Breast epithelium (tissue), 4 donors: ENCODE results near the gene MTRF1L. TPM values are rescaled to one million over a fixed set of nuclear protein-coding genes. Genes with fewer than 3 reads are reported as not detected.

Experiments used
- DNase-seq, 2 donors: peaks; one replicate each; pipeline ENCODE4 v3.0.0-alpha.2; 2019; ENCODE audit warnings: low spot score in 2 of 2
- H3K27ac ChIP-seq, 2 donors: fragments of 200-600 bp; sonication (generic) in 1 of 2; one replicate each; pipeline ENCODE4 v1.5.1; 2016 to 2019; ENCODE audit warnings: mild to moderate bottlenecking in 1 of 2
- H3K27me3 ChIP-seq, 2 donors: fragments of 200-600 bp; sonication (generic) in 1 of 2; one replicate each; pipeline versions ENCODE4 v1.5.1 to v1.6.0; 2017 to 2019; ENCODE audit warnings: control low read depth in 1 of 2, mild to moderate bottlenecking in 1 of 2
- H3K36me3 ChIP-seq: fragments of 200-600 bp; one replicate; pipeline ENCODE4 v1.5.1; 2019
- H3K4me1 ChIP-seq, 2 donors: fragments of 200-600 bp; sonication (generic); one replicate each; pipeline ENCODE4 v1.5.1; 2016 to 2019; ENCODE audit warnings: control low read depth in 1 of 2
- H3K4me3 ChIP-seq, 3 donors: fragments of 200-600 bp; sonication (generic); 1 replicate in 2 of 3; 2 replicates in 1 of 3; pipeline ENCODE4 v1.5.1; 2016 to 2019; ENCODE audit warnings: mild to moderate bottlenecking in 3 of 3, moderate library complexity in 2 of 3
- H3K9me3 ChIP-seq, 2 donors: fragments of 200-600 bp; sonication (generic) in 1 of 2; one replicate each; pipeline ENCODE4 v1.5.1; 2016 to 2019; ENCODE audit warnings: control low read depth in 1 of 2
- POLR2A ChIP-seq: fragments of 450-650 bp; IDR thresholded peaks from one replicate; pipeline ENCODE4 v1.6.1; 2016; ENCODE audit warnings: antibody characterized with exemption, mild to moderate bottlenecking, moderate library complexity
- POLR2AphosphoS5 ChIP-seq, 3 donors: sonication (generic); formaldehyde crosslinking; IDR thresholded peaks; one replicate each; pipeline ENCODE4 v1.6.1; 2017; ENCODE audit warnings: antibody characterized with exemption in 3 of 3
- intact Hi-C: fragments of 100-400 bp; cut with DNase I; formaldehyde crosslinking; loops from one replicate; pipeline ENCODE4 v1.15.1; 2023; ENCODE audit warnings: low total_unique reads
- total RNA-seq, 3 donors: library from RNA; depleted of rRNA; stranded (reverse); fragments of >200 nt; gene quantifications; one replicate each; pipeline ENCODE4 v1.1.0, GENCODE V29; 2016
- TF ChIP-seq, protein P1 (sequence below), 3 donors: fragments of 450-650 bp; IDR thresholded peaks; one replicate each; pipeline ENCODE4 v1.5.1; 2016 to 2017; ENCODE audit warnings: antibody characterized with exemption in 3 of 3, mild to moderate bottlenecking in 3 of 3, moderate library complexity in 3 of 3

The MTRF1L gene
- total RNA-seq, 3 donors from 2014 or later = 13.1 to 19.8 (median 14.6) TPM

DNA sequence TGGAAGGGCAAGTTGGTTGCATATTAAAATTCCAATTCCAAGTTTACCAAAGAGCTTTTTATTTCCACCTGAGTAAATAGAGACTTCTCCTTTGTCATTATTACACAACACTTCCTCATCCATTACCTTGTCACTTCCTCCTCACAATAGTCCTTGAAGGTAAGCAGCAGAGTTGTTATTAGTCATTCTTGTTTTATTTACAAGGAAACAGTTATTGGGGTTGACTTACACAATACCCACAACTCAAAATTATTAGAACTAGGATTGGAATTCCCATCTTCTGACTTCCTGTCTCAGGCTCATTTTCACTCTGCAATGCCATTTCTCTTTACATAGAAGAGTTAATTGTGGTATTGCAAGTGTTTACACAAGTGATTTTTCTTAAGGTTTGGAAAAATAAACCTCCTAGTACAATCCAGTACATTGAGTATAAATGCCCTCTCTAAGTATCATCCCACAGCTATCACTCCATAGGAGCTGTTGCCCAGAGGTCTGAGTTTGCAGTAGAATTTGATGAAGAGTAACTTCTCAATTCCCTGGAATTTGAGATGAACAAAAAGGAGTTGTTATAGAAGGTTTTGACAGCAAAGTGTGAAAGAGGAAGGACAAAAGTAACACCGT lies 28.9 kb upstream of the MTRF1L start:
- DNase-seq = no peak
- intact Hi-C loops = no loop called here
- H3K27me3 ChIP-seq = no peaks in the 10 kb centered on the region
- no peak overlapping the region for H3K4me3 ChIP-seq
- H3K4me1 ChIP-seq = no peaks in the 10 kb centered on the region
- H3K9me3 ChIP-seq = no peaks in the 10 kb centered on the region
- no peaks in the 10 kb centered on the region for H3K36me3 ChIP-seq
- TF ChIP-seq POLR2AphosphoS5 (IDR thresholded peaks at IDR 0.05) = no peak
- TF ChIP-seq, protein P1, sequence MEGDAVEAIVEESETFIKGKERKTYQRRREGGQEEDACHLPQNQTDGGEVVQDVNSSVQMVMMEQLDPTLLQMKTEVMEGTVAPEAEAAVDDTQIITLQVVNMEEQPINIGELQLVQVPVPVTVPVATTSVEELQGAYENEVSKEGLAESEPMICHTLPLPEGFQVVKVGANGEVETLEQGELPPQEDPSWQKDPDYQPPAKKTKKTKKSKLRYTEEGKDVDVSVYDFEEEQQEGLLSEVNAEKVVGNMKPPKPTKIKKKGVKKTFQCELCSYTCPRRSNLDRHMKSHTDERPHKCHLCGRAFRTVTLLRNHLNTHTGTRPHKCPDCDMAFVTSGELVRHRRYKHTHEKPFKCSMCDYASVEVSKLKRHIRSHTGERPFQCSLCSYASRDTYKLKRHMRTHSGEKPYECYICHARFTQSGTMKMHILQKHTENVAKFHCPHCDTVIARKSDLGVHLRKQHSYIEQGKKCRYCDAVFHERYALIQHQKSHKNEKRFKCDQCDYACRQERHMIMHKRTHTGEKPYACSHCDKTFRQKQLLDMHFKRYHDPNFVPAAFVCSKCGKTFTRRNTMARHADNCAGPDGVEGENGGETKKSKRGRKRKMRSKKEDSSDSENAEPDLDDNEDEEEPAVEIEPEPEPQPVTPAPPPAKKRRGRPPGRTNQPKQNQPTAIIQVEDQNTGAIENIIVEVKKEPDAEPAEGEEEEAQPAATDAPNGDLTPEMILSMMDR (IDR thresholded peaks at IDR 0.05) = no peak
- no peak for TF ChIP-seq POLR2A
- H3K27ac ChIP-seq = no peak overlapping the region

DNA sequence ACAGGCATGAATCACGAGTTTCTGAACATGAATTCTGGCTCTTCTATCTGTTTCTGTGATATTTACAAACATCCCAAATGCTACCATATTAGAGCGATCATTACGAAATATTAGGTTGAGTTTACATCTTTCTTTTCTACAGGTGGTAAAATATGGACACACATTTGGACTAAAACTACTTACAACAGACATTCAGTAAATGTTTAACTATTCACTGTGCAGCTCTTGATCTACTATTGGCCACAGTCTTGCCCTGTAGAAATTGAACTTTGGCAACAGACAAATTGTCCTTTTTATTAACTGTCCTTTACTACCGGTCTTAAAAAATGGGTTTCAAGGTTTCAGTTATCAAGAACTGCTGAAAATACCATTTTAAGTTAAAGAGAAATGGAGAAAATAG lies 26.5 kb upstream of the MTRF1L start:
- Histone ChIP-seq H3K4me3 (no peak overlapping the region), H3K27me3 (no peaks in the 10 kb centered on the region), H3K36me3 (no peaks in the 10 kb centered on the region), H3K4me1 (no peaks in the 10 kb centered on the region), H3K27ac (no peak overlapping the region), H3K9me3 (no peaks in the 10 kb centered on the region)
- no peak for DNase-seq
- TF ChIP-seq, protein P1 (IDR thresholded peaks at IDR 0.05) = no peak
- no peak for TF ChIP-seq POLR2A
- TF ChIP-seq POLR2AphosphoS5 (IDR thresholded peaks at IDR 0.05) = no peak
- intact Hi-C loops = no loop called here

DNA sequence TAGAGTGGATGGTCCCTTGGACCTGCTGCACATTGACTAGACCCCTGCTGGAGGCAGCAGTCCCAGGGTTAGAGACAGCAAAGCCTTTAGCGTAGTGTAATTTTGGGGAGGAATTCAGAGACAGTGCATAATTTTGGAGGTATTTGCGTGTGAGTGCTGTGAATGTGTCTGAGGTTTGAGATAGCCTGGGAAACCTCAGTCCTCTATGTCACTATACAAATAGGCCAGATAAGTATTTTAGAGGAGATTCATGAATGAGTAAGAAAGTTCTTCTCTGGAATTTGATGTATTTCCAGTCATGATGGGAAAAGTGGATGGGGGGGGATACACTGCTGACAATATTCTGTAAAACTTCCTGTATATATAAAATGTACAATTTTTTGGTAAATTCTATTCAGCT lies 25.8 kb upstream of the MTRF1L start:
- Histone ChIP-seq H3K27me3 (no peaks in the 10 kb centered on the region), H3K9me3 (no peaks in the 10 kb centered on the region), H3K4me1 (no peaks in the 10 kb centered on the region), H3K4me3 (no peak overlapping the region), H3K36me3 (no peaks in the 10 kb centered on the region), H3K27ac (no peak overlapping the region)
- no peak for TF ChIP-seq POLR2AphosphoS5 (IDR thresholded peaks at IDR 0.05)
- intact Hi-C loops = no loop called here
- no peak for DNase-seq

DNA sequence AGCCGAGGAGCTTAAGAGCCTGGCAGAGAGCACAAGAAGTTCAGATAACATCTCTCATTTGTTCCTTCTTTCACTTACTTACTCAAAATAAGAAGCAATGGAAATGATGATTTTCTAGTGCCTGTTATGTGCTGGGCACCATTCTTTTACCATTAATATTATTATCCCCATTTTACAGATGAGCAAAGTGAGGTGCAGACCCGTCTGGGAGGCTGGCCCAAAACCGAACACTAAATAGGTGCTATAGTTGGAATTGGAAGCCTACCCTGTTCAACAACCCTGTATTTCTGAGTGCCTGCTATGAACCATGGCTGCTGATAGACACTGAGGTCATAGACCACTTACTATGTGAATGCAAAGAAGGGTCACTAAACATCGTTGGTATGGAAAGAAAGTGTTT lies 25.0 kb upstream of the MTRF1L start:
- Histone ChIP-seq H3K36me3 (no peaks in the 10 kb centered on the region), H3K4me3 (no peak overlapping the region), H3K27me3 (no peaks in the 10 kb centered on the region), H3K9me3 (no peaks in the 10 kb centered on the region), H3K27ac (no peak overlapping the region), H3K4me1 (no peaks in the 10 kb centered on the region)
- DNase-seq = no peak
- intact Hi-C loops = no loop called here
- TF ChIP-seq POLR2A = no peak
- no peak for TF ChIP-seq POLR2AphosphoS5 (IDR thresholded peaks at IDR 0.05)
- TF ChIP-seq, protein P1 (IDR thresholded peaks at IDR 0.05) = no peak

DNA sequence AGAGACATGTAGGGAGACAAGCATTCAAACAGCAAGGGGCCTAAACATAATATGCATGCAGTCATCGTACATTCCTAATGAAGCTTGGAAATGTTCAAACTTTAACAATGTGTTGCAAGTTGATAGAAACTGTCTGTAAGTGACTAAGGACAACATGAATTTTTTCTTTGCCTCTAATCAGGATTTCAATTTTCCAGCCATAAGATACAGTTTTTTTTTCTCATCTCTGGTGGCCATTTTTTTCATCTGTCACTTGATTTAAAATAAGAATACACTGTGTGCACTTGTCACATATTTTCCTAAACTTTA lies 22.2 kb upstream of the MTRF1L start:
- TF ChIP-seq POLR2AphosphoS5 (IDR thresholded peaks at IDR 0.05) (no peak), POLR2A (no peak)
- TF ChIP-seq, protein P1 (IDR thresholded peaks at IDR 0.05) = peak in 1 of 3 donors; percentile 8
- H3K4me1 ChIP-seq = no peaks in the 10 kb centered on the region

More for the DNA sequence above, 22.2 kb upstream of the MTRF1L start:
- DNase-seq = no peak
- Histone ChIP-seq H3K27me3 (no peaks in the 10 kb centered on the region), H3K4me3 (no peak overlapping the region), H3K9me3 (no peaks in the 10 kb centered on the region), H3K27ac (no peak overlapping the region), H3K36me3 (no peaks in the 10 kb centered on the region)
- intact Hi-C loops = no loop called here
